Testis (tissue), 3 donors: Measurements from ENCODE around the gene PKIG. TPM values are rescaled to one million over a fixed set of nuclear protein-coding genes. Genes with fewer than 3 reads are reported as not detected.
A peak's percentile ranks its signal among the peaks of the same experiment; 100 is the strongest.

ENCODE experiments used
- DNase-seq: peaks from one replicate; pipeline ENCODE4 v3.0.0-alpha.2; 2019
- H3K27ac ChIP-seq, 2 donors: fragments of 200-600 bp; sonication (generic); one replicate each; pipeline ENCODE4 v1.5.1; 2019
- H3K27me3 ChIP-seq: fragments of 200-600 bp; sonication (generic); one replicate; pipeline ENCODE4 v1.5.1; 2019
- H3K36me3 ChIP-seq: fragments of 200-600 bp; sonication (generic); one replicate; pipeline ENCODE4 v1.5.1; 2017; ENCODE audit warnings: low read depth; ENCODE audit errors: missing control alignments
- H3K4me1 ChIP-seq: fragments of 200-600 bp; sonication (generic); one replicate; pipeline ENCODE4 v1.5.1; 2019
- H3K4me3 ChIP-seq, 2 donors: fragments of 200-600 bp; sonication (generic); one replicate each; pipeline ENCODE4 v1.5.1; 2017 to 2019
- H3K9me3 ChIP-seq: fragments of 200-600 bp; sonication (generic); one replicate; pipeline ENCODE4 v1.5.1; 2017
- CTCF ChIP-seq, 3 experiments: fragments of 450-650 bp in 2 of 3; fragments of 200-600 bp in 1 of 3; sonication (generic) in 1 of 3; IDR thresholded peaks; one replicate each; pipeline ENCODE4 v1.5.1; 2016 to 2019; ENCODE audit warnings: antibody characterized with exemption in 3 of 3, mild to moderate bottlenecking in 2 of 3, moderate library complexity in 1 of 3
- POLR2A ChIP-seq: fragments of 450-650 bp; IDR thresholded peaks from one replicate; pipeline ENCODE4 v1.6.1; 2017; ENCODE audit warnings: antibody characterized with exemption, mild to moderate bottlenecking, moderate library complexity
- WGBS, 2 donors: methylation state at CpG; one replicate each; pipeline ENCODE4 v1.1.5; 2018; 5-methylcytosine and 5-hydroxymethylcytosine counted together
- intact Hi-C: fragments of 100-400 bp; cut with DNase I; formaldehyde crosslinking; loops from one replicate; pipeline ENCODE4 v1.15.1; 2023; ENCODE audit warnings: low total_unique reads
- polyA plus RNA-seq: library from polyadenylated mRNA; stranded (reverse); fragments of 350-450 nt; fragmentation: Illumina TruSeq; extraction: RNeasy Lipid Tissue Mini Kit (QIAGEN cat#74804); gene quantifications from one replicate; pipeline ENCODE4 v1.2.3, GENCODE V29; 2014; ENCODE audit warnings: low read depth, low replicate concordance; ENCODE audit not compliant: insufficient read depth
- total RNA-seq, 2 donors: library from RNA; depleted of rRNA; stranded (reverse); fragments of >200 nt; gene quantifications; one replicate each; pipeline ENCODE4 v1.2.3, GENCODE V29; 2016

PKIG gene
- total and polyA plus RNA-seq, 3 donors from 2014 or later = 66.6 to 180 (median 70.4) TPM

DNA sequence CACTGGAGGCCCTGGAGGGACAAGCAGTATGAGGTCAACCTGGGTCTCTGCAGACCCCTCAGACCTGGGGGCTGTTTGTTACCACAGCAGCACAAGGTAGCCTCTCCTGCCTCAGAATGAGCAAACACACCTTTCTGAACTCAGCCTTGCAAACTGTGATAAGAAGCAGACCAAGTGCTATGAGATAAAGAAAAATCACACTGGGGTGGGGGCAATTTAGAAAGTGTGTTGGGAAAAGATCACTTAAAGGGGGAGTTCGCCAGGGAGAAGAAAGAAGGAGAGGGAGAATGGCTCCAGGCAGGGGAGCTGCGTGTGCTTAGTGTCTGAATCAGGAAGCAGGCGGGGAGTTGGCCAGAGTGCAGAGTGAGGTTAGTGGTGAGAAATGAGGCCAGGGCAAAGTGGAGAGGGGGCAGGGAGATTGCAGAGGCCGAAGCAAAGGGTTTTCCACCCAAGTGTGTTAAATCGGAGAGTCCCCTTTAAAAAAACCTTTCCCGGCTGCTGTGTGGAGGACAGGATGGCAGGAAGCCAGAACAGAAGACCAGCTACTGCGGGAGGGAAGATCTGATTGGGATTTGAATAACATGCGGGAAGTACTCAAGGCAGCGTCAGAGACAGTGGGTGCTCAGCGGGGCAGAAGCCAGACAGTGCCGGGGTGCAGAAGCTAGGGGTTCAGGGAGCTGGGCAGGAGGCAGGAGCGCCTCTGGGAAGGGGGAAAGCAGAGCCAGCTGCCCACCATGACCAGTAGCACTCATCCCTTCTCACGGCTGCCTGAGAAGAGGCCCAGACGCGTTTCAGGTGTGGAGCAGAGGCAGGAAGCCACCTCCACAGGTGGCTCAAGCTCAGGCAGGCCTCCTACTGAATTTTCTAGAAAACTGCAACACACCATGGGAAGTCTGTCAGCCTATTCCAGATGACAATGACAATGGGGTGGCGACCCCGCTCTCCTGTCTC, 60.1 kb downstream of the PKIG start:
- WGBS, 2 donors = 39 to 40% methylated on average over 16 to 17 of the region's 17 CpGs
- Histone ChIP-seq H3K4me1 (peaks cover 12% of the 10 kb centered on the region), H3K9me3 (no peaks in the 10 kb centered on the region), H3K27me3 (no peaks in the 10 kb centered on the region), H3K27ac (peak overlapping the region in 1 of 2 donors; percentile 56), H3K36me3 (no peaks in the 10 kb centered on the region), H3K4me3 (no peak overlapping the region)
- TF ChIP-seq POLR2A = no peak
- intact Hi-C loops = no loop called here
- DNase-seq = peak; percentile 73

- peaks cover 12% of the 10 kb centered on the region for H3K4me1 ChIP-seq
Observed at GRCh38 chr20:44643154-44643519, 60.8 kb downstream of the PKIG start.

DNA sequence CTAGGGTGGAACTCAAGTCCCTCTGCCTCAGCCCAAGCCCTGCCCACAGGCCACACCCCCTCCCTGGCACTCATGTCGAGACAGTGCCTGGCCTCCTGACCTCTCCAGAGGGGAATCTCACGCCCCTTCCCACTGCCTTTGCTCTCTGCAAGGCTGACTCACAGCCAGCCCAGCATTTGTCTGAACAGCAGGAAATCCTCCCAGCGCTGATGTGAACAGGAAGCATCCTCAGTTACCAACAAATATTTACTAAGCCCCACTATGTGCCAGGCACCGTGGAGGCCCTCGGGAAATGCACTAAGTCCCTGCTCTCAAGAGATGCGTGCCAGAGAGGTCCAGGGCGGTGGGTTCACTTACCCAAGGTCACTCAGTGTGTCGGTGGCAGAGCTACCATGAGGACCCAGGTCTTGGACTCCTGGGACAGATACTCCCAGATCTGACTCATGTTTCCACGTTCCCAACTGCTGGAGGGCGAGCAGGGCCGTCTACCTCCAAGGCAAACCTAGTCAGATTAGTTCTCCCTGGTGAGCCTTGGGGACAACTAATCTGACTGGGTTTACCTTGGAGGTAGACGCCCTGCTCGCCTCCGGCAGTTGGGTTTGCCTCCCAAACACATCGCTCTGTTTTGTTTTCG, 61.3 kb downstream of the PKIG start:
- H3K27ac ChIP-seq = no peak overlapping the region
- DNase-seq = no peak
- no peaks in the 10 kb centered on the region for H3K27me3 ChIP-seq
- no peaks in the 10 kb centered on the region for H3K36me3 ChIP-seq
- peaks cover 12% of the 10 kb centered on the region for H3K4me1 ChIP-seq
- H3K4me3 ChIP-seq = no peak overlapping the region
- WGBS, 2 donors = 55 to 75% methylated on average over 12 to 16 of the region's 16 CpGs
- TF ChIP-seq CTCF (IDR thresholded peaks at IDR 0.05) (no peak), POLR2A (no peak)
- no peaks in the 10 kb centered on the region for H3K9me3 ChIP-seq
- intact Hi-C loops = no loop called here

More at GRCh38 chr20:44643154-44643519, 60.8 kb downstream of the PKIG start:
- intact Hi-C loops = no loop called here
- Histone ChIP-seq H3K27ac (peak overlapping the region in 1 of 2 donors; percentile 56), H3K4me3 (no peak overlapping the region), H3K9me3 (no peaks in the 10 kb centered on the region), H3K27me3 (no peaks in the 10 kb centered on the region), H3K36me3 (no peaks in the 10 kb centered on the region)
- no peak for DNase-seq
- TF ChIP-seq CTCF (IDR thresholded peaks at IDR 0.05) (no peak), POLR2A (no peak)
- 50 to 60% methylated on average over 1 of the region's 1 CpG for WGBS, 2 donors

- H3K27me3 ChIP-seq = no peaks in the 10 kb centered on the region
- 90 to 92% methylated on average over 5 to 8 of the region's 8 CpGs for WGBS, 2 donors
Observed at GRCh38 chr20:44644230-44644617, 61.8 kb downstream of the PKIG start.

More at GRCh38 chr20:44644230-44644617, 61.8 kb downstream of the PKIG start:
- intact Hi-C loops = no loop called here
- Histone ChIP-seq H3K4me3 (no peak overlapping the region), H3K4me1 (peaks cover 12% of the 10 kb centered on the region), H3K36me3 (no peaks in the 10 kb centered on the region), H3K9me3 (no peaks in the 10 kb centered on the region), H3K27ac (no peak overlapping the region)
- DNase-seq = no peak
- TF ChIP-seq CTCF (IDR thresholded peaks at IDR 0.05) (no peak), POLR2A (no peak)
